IPS-18a (cell line): ENCODE measurements around the gene CD164L2.
"Not testable (repeated sequence)": the region's sequence is repeated elsewhere in the genome, so short reads cannot be mapped to it uniquely, and the experiment has no call there.

ENCODE experiments used
- H3K27ac ChIP-seq: one replicate; pipeline ENCODE4 v1.5.1; 2013; ENCODE audit warnings: low read length
- H3K27me3 ChIP-seq: one replicate; pipeline ENCODE4 v1.6.1; 2013; ENCODE audit warnings: mild to moderate bottlenecking, low read length; ENCODE audit not compliant: control insufficient read depth, insufficient read depth
- H3K36me3 ChIP-seq: one replicate; pipeline ENCODE4 v1.6.1; 2013; ENCODE audit warnings: low read depth, low read length; ENCODE audit not compliant: control insufficient read depth
- H3K4me1 ChIP-seq: one replicate; pipeline ENCODE4 v1.6.1; 2013; ENCODE audit warnings: low read depth, low read length; ENCODE audit not compliant: control insufficient read depth
- H3K4me3 ChIP-seq: one replicate; pipeline ENCODE4 v1.5.1; 2013; ENCODE audit warnings: low read length
- H3K9ac ChIP-seq: one replicate; pipeline ENCODE4 v1.6.1; 2013; ENCODE audit warnings: mild to moderate bottlenecking, low read length, moderate library complexity
- H3K9me3 ChIP-seq: one replicate; pipeline ENCODE4 v1.6.1; 2013; ENCODE audit warnings: low read depth, low read length; ENCODE audit not compliant: control insufficient read depth

The CD164L2 gene

DNA sequence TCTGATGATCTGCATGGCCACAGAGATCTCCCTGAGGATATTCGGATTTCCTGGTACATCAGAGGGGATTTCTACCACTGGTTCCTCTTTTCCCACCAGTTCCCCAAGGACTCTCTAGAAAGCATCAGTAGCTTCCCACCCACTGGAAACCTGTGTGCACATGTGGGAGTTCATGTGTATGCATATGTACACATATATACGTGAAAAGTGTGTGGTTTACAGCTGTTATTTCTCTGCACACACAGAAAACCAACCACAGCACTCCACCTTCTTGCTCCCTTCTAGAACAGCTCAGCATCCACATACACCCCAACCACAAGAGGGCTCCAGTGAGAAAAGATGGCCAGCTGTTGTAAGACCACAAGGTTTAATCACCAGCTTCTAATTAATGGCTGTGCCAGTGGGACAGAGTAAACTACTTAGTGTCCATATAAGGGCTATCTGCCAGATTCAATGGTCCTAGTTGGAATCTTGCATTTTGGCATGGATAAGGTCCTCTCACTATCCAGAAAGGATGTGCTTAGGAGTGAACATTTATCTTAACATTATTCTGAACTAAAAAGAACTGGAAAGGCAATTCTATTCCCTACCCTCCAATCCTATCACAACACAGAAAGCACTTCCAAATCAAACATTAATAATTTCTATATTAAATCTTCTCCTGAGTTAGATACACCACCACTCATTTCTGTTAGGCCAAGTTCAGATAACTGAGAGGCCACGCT is 33.4 kb upstream of the CD164L2 start:
- no peak overlapping the region for H3K4me3 ChIP-seq
- H3K36me3 ChIP-seq, result peaks cover 55% of the 10 kb centered on the region
- H3K27me3 ChIP-seq, result no peaks in the 10 kb centered on the region
- H3K4me1 ChIP-seq, result peaks cover 24% of the 10 kb centered on the region
- H3K9ac ChIP-seq, result no peak overlapping the region
- H3K9me3 ChIP-seq, result no peaks in the 10 kb centered on the region
- H3K27ac ChIP-seq, result no peak overlapping the region

DNA sequence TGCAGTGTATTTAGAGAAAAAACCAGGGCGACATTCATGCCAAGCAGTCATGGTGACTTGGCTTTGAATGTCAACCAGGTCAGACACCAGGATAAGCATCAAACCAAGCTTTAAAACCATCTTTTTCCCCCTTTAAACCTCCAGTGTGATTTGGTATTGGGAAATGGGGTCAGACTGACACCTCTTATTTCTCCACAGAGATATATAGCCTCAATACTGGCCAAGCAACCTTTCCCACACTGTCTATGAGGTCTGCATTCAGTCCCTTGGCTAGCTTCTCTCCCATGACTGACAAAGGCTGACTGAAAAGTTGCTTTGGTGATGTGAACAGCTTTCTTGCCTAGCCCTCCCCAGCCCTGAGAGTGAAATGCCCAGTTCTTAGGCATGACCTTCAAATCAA is 31.0 kb upstream of the CD164L2 start:
- Histone ChIP-seq H3K4me1 (peaks cover 16% of the 10 kb centered on the region), H3K36me3 (peaks cover 70% of the 10 kb centered on the region), H3K9ac (no peak overlapping the region), H3K9me3 (no peaks in the 10 kb centered on the region), H3K27ac (no peak overlapping the region), H3K27me3 (no peaks in the 10 kb centered on the region), H3K4me3 (no peak overlapping the region)

DNA sequence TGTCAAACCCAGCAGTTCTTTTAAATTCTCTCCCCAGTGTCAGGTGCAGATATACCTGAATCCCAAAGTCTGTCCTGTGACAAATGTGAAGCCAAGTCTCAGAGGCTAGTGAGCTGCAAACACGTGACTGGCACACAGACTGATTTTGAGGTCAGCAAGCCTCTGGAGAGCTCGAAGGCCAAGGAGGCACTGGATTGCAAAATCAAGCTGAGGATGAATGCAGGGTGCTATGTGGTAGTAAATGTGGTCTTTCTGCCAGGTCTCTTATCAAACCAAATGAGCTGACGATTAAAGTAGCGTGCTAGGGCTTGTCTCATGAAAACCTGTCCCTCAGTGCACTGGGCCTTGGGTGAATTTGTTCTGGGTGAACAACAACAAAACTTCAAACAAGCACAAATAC is 29.9 kb upstream of the CD164L2 start:
- Histone ChIP-seq H3K4me1 (peaks cover 5% of the 10 kb centered on the region), H3K27ac (no peak overlapping the region), H3K36me3 (peaks cover 72% of the 10 kb centered on the region), H3K9ac (no peak overlapping the region), H3K9me3 (no peaks in the 10 kb centered on the region), H3K4me3 (no peak overlapping the region), H3K27me3 (no peaks in the 10 kb centered on the region)

DNA sequence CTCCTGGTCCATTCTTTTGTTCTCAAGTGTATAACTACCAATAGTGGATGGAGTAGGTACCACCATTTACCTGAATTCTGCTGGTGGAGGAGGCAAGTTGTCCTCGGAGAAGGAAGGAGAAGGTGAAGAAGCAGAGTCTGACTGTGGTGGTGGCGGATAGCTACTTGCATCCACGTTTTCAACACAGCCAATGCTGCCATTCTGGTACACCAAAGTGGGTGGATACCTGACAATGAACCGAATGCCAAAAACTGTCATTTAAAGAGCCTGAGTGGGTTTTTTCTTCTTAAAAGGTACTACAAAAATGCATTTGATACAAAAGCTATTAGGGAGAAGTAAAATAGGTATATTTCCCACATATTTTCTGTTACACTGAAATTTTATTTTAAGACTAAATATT is 29.4 kb upstream of the CD164L2 start:
- no peak overlapping the region for H3K4me3 ChIP-seq
- H3K9ac ChIP-seq, result no peak overlapping the region
- H3K9me3 ChIP-seq, result no peaks in the 10 kb centered on the region
- H3K36me3 ChIP-seq, result peaks cover 69% of the 10 kb centered on the region
- H3K27ac ChIP-seq, result no peak overlapping the region
- no peaks in the 10 kb centered on the region for H3K4me1 ChIP-seq
- H3K27me3 ChIP-seq, result no peaks in the 10 kb centered on the region

DNA sequence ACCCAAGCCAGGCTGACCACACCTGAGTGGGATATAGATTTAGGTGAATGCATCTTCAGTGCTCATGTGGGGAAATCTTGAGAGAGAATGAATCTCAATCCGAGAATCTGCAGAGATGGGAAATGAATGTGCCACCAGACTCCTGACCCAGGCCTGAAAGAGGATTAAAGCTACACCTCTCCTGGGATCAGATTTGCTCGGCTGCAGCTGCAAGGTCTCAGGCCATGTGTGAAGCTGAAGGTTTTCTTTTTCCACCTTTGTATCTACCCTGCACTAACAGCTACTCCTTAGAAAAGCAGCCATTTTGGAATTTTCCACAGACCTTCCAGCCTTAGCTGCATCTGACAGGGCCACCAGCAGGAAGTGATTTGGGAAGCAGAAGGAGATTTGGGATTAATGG is 27.6 kb upstream of the CD164L2 start:
- Histone ChIP-seq H3K36me3 (peaks cover 63% of the 10 kb centered on the region), H3K4me1 (peaks cover 5% of the 10 kb centered on the region), H3K9me3 (no peaks in the 10 kb centered on the region), H3K27ac (no peak overlapping the region), H3K9ac (no peak overlapping the region), H3K4me3 (no peak overlapping the region), H3K27me3 (no peaks in the 10 kb centered on the region)

DNA sequence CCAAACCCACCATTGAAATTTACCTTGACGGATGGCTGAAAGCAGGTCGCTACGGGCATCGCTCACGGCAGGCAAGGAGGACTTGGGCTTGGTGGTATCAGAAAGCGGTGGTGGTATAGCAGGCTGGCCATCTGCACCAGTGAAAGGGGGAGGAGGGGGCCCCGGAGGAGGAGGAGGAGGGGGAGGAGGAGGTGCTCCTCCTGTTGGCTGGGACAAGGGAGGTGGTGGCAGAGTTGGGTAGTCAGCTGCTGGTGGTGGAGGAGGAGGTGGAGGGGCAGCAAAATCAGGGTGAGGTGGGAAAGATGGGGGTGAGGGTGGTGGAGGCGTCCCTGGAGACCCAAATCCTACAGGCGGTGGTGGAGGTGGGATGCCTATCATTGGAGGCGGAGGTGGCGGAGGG is 26.5 kb upstream of the CD164L2 start:
- no peaks in the 10 kb centered on the region for H3K9me3 ChIP-seq
- no peak overlapping the region for H3K27ac ChIP-seq
- H3K36me3 ChIP-seq, result peaks cover 53% of the 10 kb centered on the region
- H3K27me3 ChIP-seq, result no peaks in the 10 kb centered on the region
- H3K4me3 ChIP-seq, result no peak overlapping the region
- H3K4me1 ChIP-seq, result peaks cover 15% of the 10 kb centered on the region
- H3K9ac ChIP-seq, result no peak overlapping the region

DNA sequence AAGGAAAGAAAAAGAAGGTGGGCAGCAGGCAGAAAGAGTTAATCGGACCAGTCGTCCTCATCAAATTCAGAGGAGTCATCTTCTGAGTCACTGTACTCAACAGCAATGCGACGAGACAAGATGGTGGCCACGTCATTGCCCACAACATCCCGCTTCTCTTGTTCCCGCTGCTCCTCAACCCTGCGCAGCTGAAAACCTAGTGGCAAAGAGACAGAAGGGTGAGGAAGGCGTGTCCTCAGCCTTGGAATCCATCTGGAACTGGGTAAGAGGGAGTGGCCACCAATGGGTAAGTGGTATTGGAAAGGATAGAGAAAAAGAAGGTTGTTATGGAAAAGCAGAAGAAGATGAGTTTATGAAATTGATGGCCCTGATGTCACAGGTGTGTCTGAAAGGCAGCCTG is 25.0 kb upstream of the CD164L2 start:
- Histone ChIP-seq H3K36me3 (peaks cover 38% of the 10 kb centered on the region), H3K4me3 (no peak overlapping the region), H3K27ac (no peak overlapping the region), H3K9ac (no peak overlapping the region), H3K27me3 (no peaks in the 10 kb centered on the region), H3K9me3 (no peaks in the 10 kb centered on the region), H3K4me1 (peaks cover 30% of the 10 kb centered on the region)

DNA sequence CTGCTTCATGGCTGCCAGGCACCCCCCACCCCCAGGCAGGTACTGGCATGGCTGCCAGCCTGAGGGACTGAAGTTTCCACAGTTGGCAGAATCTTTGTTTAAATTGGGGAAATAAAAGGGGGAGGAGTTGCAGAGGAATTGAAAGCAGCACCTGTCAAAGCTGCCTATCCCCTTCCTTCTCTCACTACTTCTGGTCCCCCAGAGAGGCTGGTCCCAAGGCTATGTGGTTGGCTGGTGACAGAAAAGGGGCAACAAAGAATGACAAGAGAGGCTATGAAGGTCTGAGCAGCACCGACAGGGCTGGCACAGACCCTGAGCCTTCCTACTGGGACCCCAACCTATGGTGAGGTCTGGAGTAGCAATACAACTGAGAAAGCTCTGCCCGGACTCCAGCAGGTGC is 23.7 kb upstream of the CD164L2 start:
- not testable (repeated sequence) for H3K27ac ChIP-seq, H3K4me3 ChIP-seq, H3K9ac ChIP-seq, H3K27me3 ChIP-seq, H3K9me3 ChIP-seq
- peaks cover 24% of the 10 kb centered on the region for H3K36me3 ChIP-seq
- peaks cover 37% of the 10 kb centered on the region for H3K4me1 ChIP-seq

DNA sequence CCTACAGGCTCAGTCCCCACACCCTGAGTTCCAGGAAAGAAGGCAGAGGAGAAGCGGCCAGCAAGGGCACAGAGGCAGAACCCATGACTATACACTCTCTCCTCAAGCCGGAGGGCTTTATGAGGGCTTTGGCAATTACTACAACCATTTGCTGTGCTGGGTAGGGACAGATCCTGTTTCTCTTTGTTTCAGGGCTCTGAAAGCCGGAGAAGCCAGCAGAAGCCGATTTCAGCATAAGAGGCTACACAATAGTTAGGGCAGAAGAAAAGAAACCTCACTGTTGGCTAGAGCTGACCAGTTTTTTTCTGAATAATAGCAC is 23.2 kb upstream of the CD164L2 start:
- H3K9me3 ChIP-seq, result no peaks in the 10 kb centered on the region
- H3K27ac ChIP-seq, result no peak overlapping the region
- H3K9ac ChIP-seq, result no peak overlapping the region
- no peaks in the 10 kb centered on the region for H3K27me3 ChIP-seq
- H3K4me1 ChIP-seq, result peaks cover 37% of the 10 kb centered on the region
- H3K4me3 ChIP-seq, result no peak overlapping the region
- H3K36me3 ChIP-seq, result peaks cover 23% of the 10 kb centered on the region

DNA sequence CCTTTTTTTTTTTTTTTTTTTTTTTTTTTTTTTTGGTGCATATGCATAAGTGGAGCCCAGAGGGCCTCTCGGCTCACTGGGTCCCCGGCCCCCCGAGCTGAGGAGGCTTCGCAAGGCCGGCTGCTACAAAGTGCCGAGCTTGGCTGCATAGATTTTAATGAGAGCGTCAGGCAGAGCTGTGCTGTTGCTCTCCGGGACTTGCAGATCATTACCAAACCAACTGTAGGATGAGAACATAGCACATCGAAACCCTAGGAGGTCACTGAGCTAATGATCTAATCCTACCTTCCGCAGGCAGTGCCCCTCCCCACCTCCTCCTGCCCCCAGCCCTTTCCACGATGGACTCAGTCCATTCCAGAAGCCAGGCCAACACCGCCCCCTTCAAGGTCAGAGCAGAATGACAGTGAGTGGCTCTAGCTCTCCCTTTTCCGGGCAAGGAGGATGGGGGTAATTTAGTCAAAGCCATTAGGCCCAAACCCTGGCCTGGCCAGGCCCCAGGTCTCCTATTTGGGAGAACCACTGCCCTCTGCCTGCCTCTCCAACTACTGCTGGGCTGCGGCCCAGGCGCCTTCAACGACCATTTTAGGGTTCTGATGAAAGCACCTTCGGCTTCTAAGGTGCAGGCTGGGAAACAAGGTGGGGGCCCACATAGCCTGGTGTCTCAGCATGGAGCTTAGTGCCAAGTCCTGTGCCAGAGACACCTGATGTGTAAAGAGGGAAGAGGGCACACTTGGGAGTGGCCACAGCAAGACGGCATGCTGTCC is 22.6 kb upstream of the CD164L2 start:
- H3K9ac ChIP-seq, H3K4me3 ChIP-seq, H3K27me3 ChIP-seq, H3K9me3 ChIP-seq: not testable (repeated sequence)
- Histone ChIP-seq H3K4me1 (peaks cover 37% of the 10 kb centered on the region), H3K36me3 (peaks cover 17% of the 10 kb centered on the region), H3K27ac (peak overlapping the region; percentile 2)

DNA sequence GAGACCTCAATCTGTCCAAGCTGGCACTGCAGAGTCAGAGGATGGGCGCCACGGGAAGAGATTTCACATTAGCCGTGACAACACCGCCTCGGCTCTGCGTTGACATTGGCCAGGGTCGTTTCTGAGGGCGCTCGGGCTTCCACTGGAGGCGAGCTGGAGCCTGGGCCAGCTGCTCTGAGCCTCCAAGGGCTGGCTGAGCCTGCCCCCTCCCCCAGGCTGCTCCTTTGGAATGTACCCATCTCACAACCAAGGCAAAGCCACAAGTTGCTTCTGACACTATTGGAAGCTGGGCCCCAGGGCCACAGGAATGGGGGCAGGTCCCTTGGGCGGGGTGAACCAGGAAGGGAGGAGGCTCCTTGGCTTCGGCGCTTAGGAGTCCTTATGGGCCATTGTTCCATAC is 21.9 kb upstream of the CD164L2 start:
- Histone ChIP-seq H3K9me3 (no peaks in the 10 kb centered on the region), H3K36me3 (peaks cover 11% of the 10 kb centered on the region), H3K4me1 (peaks cover 37% of the 10 kb centered on the region), H3K27me3 (no peaks in the 10 kb centered on the region), H3K4me3 (no peak overlapping the region), H3K9ac (no peak overlapping the region), H3K27ac (peak overlapping the region; percentile 2)

DNA sequence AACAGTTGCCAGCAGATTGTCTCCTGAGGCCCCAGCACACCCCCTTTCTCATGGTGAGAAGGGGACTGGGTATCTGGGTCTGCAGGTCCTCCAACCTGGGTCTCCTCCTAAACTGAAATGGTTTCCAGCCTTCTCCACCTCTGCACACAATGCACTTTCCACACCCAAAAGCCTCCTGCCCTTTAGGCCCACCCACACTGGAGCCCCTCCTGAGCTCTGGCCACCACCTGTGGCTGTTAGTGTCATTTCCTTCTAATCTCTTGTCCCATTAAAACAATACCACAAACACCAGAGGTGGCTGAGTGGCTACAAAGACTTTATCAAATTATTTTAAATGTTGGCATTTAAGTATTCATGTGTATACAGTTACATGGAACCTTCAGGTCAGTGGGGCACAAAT is 20.8 kb upstream of the CD164L2 start:
- Histone ChIP-seq H3K36me3 (peaks cover 8% of the 10 kb centered on the region), H3K9me3 (no peaks in the 10 kb centered on the region), H3K9ac (no peak overlapping the region), H3K4me3 (no peak overlapping the region), H3K27me3 (no peaks in the 10 kb centered on the region), H3K27ac (no peak overlapping the region), H3K4me1 (peaks cover 38% of the 10 kb centered on the region)
